Stimulated activated naive CD8-positive, alpha-beta T cell treated with anti-CD3 and anti-CD28 coated beads, Interleukin-15, Interleukin-2, amounts not matched to agents 100 ng/mL and 50 ng/mL, for 24 hours (primary cell): ENCODE data around the gene LYSMD2.

Experiments used
- H3K27ac Mint-ChIP-seq: one replicate; pipeline ENCODE4 v1.8.0; 2021; ENCODE audit warnings: mild to moderate bottlenecking, mixed read lengths
- H3K27me3 Mint-ChIP-seq: one replicate; pipeline ENCODE4 v1.8.0; 2021; ENCODE audit warnings: mixed read lengths
- H3K36me3 Mint-ChIP-seq: one replicate; pipeline ENCODE4 v1.8.0; 2021; ENCODE audit warnings: low read depth, mixed read lengths
- H3K4me1 Mint-ChIP-seq: one replicate; pipeline ENCODE4 v1.8.0; 2021; ENCODE audit warnings: low read depth, mixed read lengths
- H3K4me3 Mint-ChIP-seq: one replicate; pipeline ENCODE4 v1.8.0; 2021; ENCODE audit warnings: mild to moderate bottlenecking, mixed read lengths
- H3K9me3 Mint-ChIP-seq: one replicate; pipeline ENCODE4 v1.8.0; 2021; ENCODE audit warnings: mixed read lengths

Gene LYSMD2

DNA sequence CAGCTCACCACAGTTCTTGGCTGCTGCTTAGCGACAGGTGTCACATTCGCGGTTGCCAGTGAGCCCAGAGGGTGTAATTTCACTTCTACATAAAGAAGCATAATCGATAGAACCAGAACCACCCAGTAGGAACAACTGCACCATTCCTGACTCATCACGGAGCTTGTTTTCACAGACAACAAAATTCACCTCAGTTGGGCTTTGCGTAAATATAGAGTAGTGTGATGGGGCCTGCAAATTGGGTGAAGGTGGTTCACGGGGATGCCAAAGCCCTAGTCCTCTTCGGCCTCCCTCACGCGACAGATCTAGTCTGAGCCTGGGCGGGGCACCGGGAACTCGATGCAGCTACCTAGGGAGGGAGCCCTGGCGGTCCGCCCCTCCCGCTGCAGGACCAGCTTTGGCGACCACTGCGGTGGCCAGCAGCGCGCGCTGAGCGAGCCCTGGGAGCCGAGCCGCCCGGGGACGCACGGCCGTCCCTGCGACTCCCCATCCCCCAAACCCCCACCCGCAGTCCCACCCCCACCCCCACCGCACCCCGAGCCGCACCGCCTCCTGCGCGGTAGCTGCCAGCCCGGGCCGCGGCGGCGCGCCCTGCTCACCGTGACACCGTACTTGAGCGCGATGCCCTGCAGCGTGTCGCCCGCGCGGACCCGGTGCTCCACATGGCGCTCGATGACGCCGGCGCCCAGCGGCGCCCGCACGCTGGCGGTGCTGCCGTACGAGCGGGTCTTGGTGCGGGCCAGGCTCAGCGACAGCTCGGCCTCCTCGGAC lies 519 bp downstream of the LYSMD2 start:
- Mint-ChIP-seq H3K27ac (peak overlapping the region; percentile 94), H3K36me3 (peaks cover 7% of the 10 kb centered on the region), H3K4me1 (peaks cover 57% of the 10 kb centered on the region), H3K27me3 (no peaks in the 10 kb centered on the region), H3K4me3 (peak overlapping the region; percentile 88), H3K9me3 (no peaks in the 10 kb centered on the region)

DNA sequence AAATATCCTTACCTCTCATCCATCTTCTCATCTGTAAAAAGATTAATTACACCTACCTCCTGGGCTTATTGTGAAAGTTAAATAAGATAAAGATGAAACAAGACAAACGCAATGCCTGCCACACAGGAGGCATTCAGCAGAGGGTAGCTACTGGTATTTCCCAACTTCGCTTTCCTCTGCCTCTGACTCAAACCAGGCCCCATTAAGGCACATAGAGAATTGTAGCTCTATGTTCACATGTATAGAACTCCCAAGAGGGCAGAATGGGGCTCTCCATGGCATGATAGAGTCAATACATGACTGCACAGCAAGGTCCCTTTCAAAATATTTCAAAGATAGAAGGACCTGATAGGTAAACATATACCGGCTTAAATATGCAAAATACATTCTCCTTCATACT lies 1.4 kb downstream of the LYSMD2 start:
- Mint-ChIP-seq H3K27ac (peak overlapping the region; percentile 94), H3K9me3 (no peaks in the 10 kb centered on the region), H3K4me3 (peak overlapping the region; percentile 88), H3K36me3 (peaks cover 7% of the 10 kb centered on the region), H3K27me3 (no peaks in the 10 kb centered on the region), H3K4me1 (peaks cover 66% of the 10 kb centered on the region)

DNA sequence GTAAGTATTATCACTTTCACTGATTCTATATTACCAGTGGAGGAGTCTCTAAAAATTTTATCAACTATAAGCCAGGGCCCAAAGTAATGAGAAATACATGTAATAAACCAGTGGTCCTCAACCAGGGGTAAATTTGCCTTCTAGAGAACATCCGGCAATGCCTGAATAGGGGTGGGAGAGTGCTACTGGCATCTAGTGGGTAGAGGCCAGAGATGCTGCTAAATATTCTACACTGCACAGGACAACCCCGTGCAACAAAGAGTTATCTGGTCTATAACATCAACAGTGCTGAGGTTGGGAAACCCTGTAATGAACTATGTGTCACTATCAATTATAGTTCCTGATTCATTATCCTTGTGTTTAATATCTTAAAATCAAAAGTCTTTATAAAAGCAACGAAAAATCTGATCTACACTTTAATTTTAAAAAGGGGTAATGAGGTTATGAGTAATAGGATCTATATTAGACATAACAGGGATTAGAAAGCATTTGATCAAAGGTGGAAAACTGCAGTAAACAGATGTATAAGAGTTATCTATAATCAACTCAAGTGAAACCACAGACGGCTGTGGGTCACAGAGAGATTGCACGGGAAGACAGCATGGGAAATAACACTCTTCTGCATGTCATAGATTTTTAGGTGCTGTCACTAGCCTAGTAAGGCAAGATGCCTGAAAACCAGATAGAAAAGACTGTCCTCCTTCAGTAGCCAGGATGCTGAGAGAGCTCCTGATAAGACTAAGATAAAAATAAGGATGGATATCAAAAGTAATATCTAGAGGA lies 2.0 kb downstream of the LYSMD2 start:
- H3K4me3 Mint-ChIP-seq: peak overlapping the region; percentile 88
- H3K27me3 Mint-ChIP-seq: no peaks in the 10 kb centered on the region
- peaks cover 72% of the 10 kb centered on the region for H3K4me1 Mint-ChIP-seq
- no peaks in the 10 kb centered on the region for H3K9me3 Mint-ChIP-seq
- H3K36me3 Mint-ChIP-seq: peaks cover 12% of the 10 kb centered on the region
- peak overlapping the region; percentile 94 for H3K27ac Mint-ChIP-seq

DNA sequence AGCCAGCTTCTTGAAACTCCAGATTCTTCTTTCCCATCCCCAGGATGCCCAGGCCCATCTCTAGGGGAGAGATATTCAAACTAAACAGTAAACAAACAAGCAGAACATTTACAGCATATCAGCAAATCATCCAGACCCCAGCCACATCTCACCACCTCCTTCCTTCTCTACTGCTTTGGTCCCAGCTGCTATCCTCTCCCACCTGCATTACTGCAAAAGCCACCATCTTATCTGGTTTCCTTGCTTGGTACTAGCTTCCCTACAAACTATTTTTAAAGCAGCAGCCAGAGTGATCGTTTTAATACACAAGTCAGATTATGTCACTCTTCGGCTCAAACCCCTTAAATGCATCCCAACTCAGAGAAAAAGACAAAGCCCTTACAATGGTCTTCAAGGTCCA lies 4.8 kb downstream of the LYSMD2 start:
- H3K36me3 Mint-ChIP-seq: peaks cover 13% of the 10 kb centered on the region
- H3K27ac Mint-ChIP-seq: peak overlapping the region; percentile 1
- H3K4me1 Mint-ChIP-seq: peaks cover 84% of the 10 kb centered on the region
- H3K4me3 Mint-ChIP-seq: no peak overlapping the region
- H3K9me3 Mint-ChIP-seq: no peaks in the 10 kb centered on the region
- no peaks in the 10 kb centered on the region for H3K27me3 Mint-ChIP-seq

DNA sequence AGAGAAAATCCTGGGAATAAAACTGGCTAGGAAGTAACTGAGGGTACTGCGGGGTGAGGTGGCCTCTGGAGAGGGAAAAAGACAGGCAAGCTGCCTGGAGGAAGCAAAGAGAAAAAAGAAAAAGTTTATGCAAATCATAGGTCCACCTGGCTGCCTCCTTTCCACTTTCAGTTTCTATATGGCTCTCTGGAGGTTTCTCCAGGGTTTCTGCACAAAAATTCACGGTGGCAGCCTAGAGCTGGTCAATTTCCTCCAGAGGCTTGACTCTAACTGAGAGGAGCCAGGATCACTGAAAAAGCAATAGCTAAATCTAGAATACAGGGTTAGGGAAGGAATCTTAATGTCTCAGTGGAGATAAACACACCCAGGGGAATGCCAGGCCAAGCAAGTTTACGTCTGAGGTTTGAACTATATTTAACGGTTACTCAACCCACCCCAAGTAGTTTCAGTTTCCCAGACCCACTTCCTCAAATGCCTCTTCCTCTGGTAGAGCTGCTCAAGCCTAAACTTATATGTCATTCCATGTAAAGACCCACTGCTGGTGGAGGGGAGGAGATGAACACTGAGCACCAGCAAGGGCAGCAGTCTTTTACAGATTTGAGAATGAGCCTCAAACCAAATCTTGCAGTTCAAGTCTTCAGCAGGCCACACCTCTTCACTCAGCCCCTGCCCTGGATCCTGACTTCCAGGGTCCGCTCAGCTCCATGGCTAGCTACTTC lies 5.7 kb downstream of the LYSMD2 start:
- H3K36me3 Mint-ChIP-seq: peaks cover 13% of the 10 kb centered on the region
- no peaks in the 10 kb centered on the region for H3K9me3 Mint-ChIP-seq
- peaks cover 92% of the 10 kb centered on the region for H3K4me1 Mint-ChIP-seq
- peak overlapping the region; percentile 79 for H3K4me3 Mint-ChIP-seq
- H3K27me3 Mint-ChIP-seq: no peaks in the 10 kb centered on the region
- H3K27ac Mint-ChIP-seq: peak overlapping the region; percentile 92

DNA sequence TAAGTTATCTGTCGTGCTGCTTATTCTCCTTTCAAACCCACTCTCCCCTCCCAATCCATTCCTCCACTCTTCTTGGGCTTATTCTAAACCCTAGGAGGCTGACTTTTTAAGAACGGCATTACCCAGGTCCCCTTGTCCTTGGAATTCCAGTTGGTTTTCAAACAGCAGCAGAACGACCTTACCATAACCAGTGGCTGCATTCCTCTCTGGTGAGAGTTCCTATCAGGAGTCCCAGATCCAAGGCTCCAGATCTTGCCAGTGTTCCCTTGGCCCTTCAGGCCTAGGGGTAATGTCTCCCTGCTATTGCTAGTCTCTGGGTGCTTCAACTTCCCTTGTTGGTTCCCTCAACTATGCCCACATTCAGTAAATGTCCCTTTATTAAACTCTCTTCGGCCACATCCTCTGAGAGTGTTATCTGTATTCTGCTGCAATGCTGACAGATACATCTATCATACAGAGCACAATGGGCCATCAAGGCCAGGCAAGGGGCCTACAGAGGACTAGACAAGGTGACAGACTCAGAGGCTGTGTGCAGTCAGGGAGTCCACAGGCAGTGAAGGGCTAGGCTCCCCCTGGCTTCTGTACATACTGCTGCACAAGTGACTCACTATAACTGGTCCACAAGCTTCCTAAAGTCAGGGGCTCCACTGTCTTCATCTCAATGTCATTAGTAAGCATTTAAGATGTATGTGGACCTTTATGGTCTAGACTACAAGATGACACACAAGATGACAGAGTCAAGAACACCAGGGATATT lies 10.1 kb downstream of the LYSMD2 start:
- Mint-ChIP-seq H3K36me3 (peaks cover 15% of the 10 kb centered on the region), H3K9me3 (no peaks in the 10 kb centered on the region), H3K4me3 (no peak overlapping the region), H3K27me3 (no peaks in the 10 kb centered on the region), H3K4me1 (peaks cover 78% of the 10 kb centered on the region), H3K27ac (peak overlapping the region; percentile 74)

DNA sequence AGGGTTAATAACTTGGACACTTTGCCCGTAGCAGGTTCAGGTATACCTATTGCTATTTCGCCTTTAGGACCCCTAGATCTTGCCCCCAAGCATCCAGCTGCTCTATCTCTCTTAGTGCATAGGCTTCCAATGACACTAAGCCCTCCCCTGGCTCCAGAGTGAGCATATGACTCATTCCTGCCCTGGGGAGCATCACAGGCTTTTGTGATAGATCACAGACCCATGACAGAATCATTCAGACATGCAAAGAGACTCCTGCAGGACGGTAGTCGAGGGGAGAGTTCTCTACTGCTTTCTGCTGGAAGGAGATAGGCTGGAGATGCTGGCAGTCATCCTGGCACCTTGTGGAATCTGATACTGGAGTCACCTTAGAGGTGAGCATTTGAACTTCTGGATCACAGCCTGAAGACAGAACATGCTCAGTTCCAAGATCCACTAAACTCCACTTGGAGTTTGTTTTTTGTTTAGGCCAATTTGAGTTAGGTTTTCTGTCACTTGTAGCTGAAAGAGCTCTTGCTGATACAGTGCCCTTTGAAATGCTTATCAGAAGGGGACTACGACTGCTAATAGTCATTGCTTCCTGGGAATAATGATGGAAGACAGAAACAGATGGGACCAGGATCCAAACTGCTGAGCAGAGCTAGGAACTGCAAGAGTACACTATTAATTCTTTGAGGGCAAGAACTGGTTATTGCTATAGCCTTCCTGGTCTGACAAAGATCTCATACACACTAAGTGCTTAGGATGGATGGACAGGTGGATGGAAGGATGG lies 11.0 kb downstream of the LYSMD2 start:
- no peaks in the 10 kb centered on the region for H3K27me3 Mint-ChIP-seq
- no peaks in the 10 kb centered on the region for H3K9me3 Mint-ChIP-seq
- H3K4me3 Mint-ChIP-seq: no peak overlapping the region
- peaks cover 24% of the 10 kb centered on the region for H3K36me3 Mint-ChIP-seq
- H3K27ac Mint-ChIP-seq: peak overlapping the region; percentile 33
- H3K4me1 Mint-ChIP-seq: peaks cover 77% of the 10 kb centered on the region

DNA sequence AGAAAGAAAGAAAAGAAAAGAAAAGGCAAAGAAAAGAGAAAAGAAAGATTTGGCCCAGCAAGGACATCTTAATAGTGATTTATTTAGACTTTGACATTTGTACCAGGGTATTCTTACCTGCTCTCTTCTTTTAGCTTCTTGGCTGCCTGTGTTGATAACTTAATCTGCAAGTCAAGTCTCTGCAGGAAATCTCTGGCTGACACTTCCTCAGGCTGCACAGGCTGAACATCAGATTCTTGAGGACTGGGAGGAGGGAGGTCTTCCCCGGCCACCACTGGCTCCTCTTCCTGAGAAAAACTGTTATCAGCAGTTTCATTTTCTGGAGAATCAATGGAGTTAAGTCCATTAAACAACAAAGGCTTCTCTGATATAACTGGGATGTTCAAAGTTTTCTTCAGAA lies 12.8 kb downstream of the LYSMD2 start:
- Mint-ChIP-seq H3K4me1 (peaks cover 66% of the 10 kb centered on the region), H3K27ac (no peak overlapping the region), H3K36me3 (peaks cover 27% of the 10 kb centered on the region), H3K9me3 (no peaks in the 10 kb centered on the region), H3K27me3 (no peaks in the 10 kb centered on the region), H3K4me3 (no peak overlapping the region)

DNA sequence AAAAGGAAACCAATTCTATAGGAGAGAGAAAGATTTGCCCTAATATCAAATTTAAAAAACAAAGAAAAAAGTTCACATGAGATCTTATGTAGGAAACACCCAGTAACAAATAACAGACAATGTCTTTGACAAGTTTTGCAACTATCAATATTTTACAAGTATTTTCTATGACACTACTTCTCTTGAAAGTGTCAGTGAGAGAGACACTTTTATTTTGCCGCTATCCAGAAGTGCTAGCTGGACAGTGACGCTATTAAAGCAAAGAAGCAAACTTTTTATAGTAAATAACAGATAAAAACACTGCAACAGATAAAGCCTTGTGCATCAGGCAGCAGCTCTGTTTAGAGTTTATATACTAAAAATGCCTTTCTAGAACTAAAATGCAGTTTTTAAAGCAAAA lies 13.3 kb downstream of the LYSMD2 start:
- Mint-ChIP-seq H3K27me3 (no peaks in the 10 kb centered on the region), H3K4me1 (peaks cover 64% of the 10 kb centered on the region), H3K27ac (no peak overlapping the region), H3K4me3 (no peak overlapping the region), H3K9me3 (no peaks in the 10 kb centered on the region), H3K36me3 (peaks cover 27% of the 10 kb centered on the region)

DNA sequence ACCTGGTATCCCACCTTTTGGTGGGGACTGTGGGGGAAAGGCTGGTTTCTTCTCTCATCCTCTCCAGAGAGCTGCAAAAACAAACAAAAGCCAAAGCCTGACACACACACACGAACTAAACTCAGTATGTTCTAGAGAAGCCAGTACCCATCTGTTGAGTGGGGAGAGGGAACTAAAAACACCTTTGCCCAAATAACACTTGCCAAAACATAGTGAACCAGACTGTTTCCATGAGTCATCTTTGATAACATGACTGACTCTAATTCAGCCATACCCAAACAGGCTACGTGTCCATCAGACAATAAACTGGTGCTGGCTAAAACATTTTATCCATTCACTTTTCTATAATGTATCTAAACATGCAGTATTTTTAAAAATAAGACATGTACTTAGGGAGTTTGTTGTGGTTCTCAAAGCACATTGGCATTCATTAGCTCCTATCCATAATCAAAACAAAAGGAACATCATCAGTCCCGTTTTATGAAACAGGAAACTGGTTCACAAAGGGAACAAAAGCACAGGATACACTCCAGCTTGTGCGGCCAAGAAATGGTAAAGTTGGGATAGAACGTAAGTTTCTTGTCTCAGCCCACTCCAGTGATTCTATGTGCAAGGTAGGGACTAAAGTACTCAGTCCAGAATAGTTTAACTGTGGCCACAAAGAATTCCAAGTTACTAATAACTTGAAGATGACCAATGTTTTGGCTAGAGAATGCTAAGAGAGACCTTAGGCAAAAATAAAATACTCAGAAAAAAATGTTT lies 16.1 kb downstream of the LYSMD2 start:
- Mint-ChIP-seq H3K4me3 (no peak overlapping the region), H3K4me1 (peaks cover 41% of the 10 kb centered on the region), H3K27me3 (no peaks in the 10 kb centered on the region), H3K9me3 (no peaks in the 10 kb centered on the region), H3K36me3 (peaks cover 27% of the 10 kb centered on the region), H3K27ac (no peak overlapping the region)

DNA sequence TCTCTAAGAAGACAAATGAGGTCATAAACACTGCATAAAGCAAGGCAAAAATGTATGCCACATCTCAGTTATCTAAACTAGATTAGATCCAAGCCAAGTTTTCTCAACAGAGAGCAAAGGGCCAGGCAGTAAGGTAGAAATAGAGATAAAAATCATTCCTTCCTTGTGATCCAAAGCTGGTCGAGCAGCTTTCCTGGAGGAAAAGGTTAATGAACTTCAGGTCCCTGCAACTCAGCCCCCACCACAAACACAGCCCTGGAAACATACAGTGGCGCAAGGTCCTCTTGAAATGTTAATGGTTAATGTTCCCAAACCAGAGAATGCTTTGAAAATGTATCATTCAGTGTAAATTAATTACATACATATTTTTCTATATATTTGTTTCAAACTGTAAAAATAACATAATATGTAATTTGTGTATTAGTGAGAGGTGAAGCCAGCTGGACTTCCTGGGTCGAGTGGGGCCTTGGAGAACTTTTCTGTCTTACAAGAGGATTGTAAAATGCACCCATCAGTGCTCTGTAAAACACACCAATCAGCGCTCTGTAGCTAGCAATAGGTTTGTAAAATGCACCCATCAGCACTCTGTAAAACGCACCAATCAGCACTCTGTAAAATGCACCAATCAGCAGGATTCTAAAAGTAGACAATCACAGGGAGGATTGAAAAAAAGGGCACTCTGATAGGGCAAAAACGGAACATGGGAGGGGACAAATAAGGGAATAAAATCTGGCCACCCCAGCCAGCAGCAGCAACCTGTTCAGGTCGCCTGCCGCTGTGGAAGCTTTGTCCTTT lies 17.1 kb downstream of the LYSMD2 start:
- Mint-ChIP-seq H3K4me3 (no peak overlapping the region), H3K9me3 (no peaks in the 10 kb centered on the region), H3K27me3 (no peaks in the 10 kb centered on the region), H3K4me1 (peaks cover 31% of the 10 kb centered on the region), H3K36me3 (peaks cover 27% of the 10 kb centered on the region), H3K27ac (no peak overlapping the region)

DNA sequence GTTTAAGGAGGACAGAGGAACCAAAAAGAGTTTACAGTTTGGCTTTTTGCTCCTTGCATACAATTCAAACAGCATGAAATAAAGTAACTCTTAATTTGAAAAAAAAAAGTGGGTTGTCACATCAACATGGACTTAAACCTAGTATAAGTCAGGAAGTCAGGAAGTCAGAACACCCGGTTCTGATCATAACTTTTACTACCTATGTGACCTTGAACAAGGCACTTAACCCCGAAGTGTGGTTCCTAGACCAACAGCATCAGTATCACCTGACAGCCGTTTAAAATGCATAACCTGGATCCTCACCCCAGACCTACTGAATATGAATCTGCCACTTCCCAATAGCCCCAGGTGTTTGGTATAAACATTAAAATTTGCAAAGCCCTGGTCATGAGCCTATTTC lies 18.7 kb downstream of the LYSMD2 start:
- Mint-ChIP-seq H3K4me1 (peaks cover 15% of the 10 kb centered on the region), H3K27ac (no peak overlapping the region), H3K36me3 (peaks cover 23% of the 10 kb centered on the region), H3K27me3 (no peaks in the 10 kb centered on the region), H3K4me3 (no peak overlapping the region), H3K9me3 (no peaks in the 10 kb centered on the region)

DNA sequence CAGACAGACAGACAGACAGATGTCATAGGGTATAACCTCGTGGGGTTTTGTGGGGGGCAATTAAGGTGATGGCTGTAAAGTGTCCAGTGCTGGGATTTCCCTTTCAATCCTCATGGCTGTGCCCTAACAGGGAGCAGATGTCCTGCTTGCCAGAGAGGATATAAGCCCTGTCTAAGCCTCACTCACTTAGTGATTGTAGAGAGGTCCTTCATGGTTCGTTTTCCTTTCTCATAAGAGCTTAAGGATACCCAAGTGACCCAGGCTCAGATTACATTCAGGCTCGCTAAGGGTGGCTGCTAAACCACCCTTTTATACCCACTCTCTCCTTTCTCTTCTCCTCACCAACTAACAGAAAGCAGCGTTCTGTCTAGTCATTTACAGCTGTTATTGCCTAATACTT lies 19.2 kb downstream of the LYSMD2 start:
- Mint-ChIP-seq H3K27ac (no peak overlapping the region), H3K27me3 (no peaks in the 10 kb centered on the region), H3K9me3 (no peaks in the 10 kb centered on the region), H3K4me1 (peaks cover 15% of the 10 kb centered on the region), H3K4me3 (no peak overlapping the region), H3K36me3 (peaks cover 19% of the 10 kb centered on the region)
